ENCODE data around the gene RNU6-1. TPM values are rescaled to one million over a fixed set of nuclear protein-coding genes. Genes with fewer than 3 reads are reported as not detected.
A peak's percentile ranks its signal among the peaks of the same experiment; 100 is the strongest.

The RNU6-1 gene
- total RNA-seq, 1 experiment from 2014 or later: not detected

GRCh38 chr15:67840749-67841512 is 1.1 kb upstream of the RNU6-1 start:
- H3K4me3 Mint-ChIP-seq (ENCODE audit: low read depth, unreplicated experiment): peak overlapping the region; percentile 79
- no peak for TF ChIP-seq CTCF (IDR thresholded peaks at IDR 0.05; ENCODE audit: unreplicated experiment)
- H3K4me1 Mint-ChIP-seq (ENCODE audit: low read depth, unreplicated experiment): peaks cover 8% of the 10 kb centered on the region
- peaks cover 22% of the 10 kb centered on the region for H3K27me3 Mint-ChIP-seq (ENCODE audit: unreplicated experiment)
- H3K36me3 Mint-ChIP-seq (ENCODE audit: insufficient read depth, unreplicated experiment): peaks cover 26% of the 10 kb centered on the region
- BruUV-seq (replicated peaks): no TSS peak
- CTCF ChIA-PET: interaction anchor here (0.6 to 1.0 kb wide), 7 partner anchors 35 to 1437 kb away, joined by 3 to 12 read pairs (median 4); no protein-coding TSS in a partner anchor
- intact Hi-C loops (cut with micrococcal nuclease; ENCODE audit: unreplicated experiment): no loop called here
- H3K9me3 Mint-ChIP-seq (ENCODE audit: low read depth, unreplicated experiment): no peaks in the 10 kb centered on the region
- DNase-seq: no peak
- peak overlapping the region; percentile 99 for H3K27ac Mint-ChIP-seq (ENCODE audit: unreplicated experiment)

- Mint-ChIP-seq H3K27me3 (ENCODE audit: unreplicated experiment) (peaks cover 36% of the 10 kb centered on the region), H3K4me3 (ENCODE audit: low read depth, unreplicated experiment) (peak overlapping the region; percentile 79), H3K4me1 (ENCODE audit: low read depth, unreplicated experiment) (peaks cover 21% of the 10 kb centered on the region), H3K27ac (ENCODE audit: unreplicated experiment) (peak overlapping the region; percentile 99), H3K36me3 (ENCODE audit: insufficient read depth, unreplicated experiment) (peaks cover 37% of the 10 kb centered on the region), H3K9me3 (ENCODE audit: low read depth, unreplicated experiment) (no peaks in the 10 kb centered on the region)
- DNase-seq: no peak
- no peak for TF ChIP-seq CTCF (IDR thresholded peaks at IDR 0.05; ENCODE audit: unreplicated experiment)
- BruUV-seq (replicated peaks): no TSS peak
- CTCF ChIA-PET: interaction anchor here (0.6 to 1.2 kb wide), 4 partner anchors 31 to 1738 kb away, joined by 3 to 5 read pairs (median 4); no protein-coding TSS in a partner anchor
- intact Hi-C loops (cut with micrococcal nuclease; ENCODE audit: unreplicated experiment): loop anchor here (5.0 to 10.0 kb wide), 4 partner anchors 455 to 895 kb away; no protein-coding TSS in a partner anchor
These were observed 331 bp downstream of the RNU6-1 start for GRCh38 chr15:67839499-67839928.

GRCh38 chr15:67838789-67839332 is 984 bp downstream of the RNU6-1 start:
- Mint-ChIP-seq H3K27me3 (ENCODE audit: unreplicated experiment) (peaks cover 43% of the 10 kb centered on the region), H3K27ac (ENCODE audit: unreplicated experiment) (peak overlapping the region; percentile 99), H3K4me1 (ENCODE audit: low read depth, unreplicated experiment) (peaks cover 28% of the 10 kb centered on the region), H3K9me3 (ENCODE audit: low read depth, unreplicated experiment) (no peaks in the 10 kb centered on the region), H3K4me3 (ENCODE audit: low read depth, unreplicated experiment) (peak overlapping the region; percentile 79), H3K36me3 (ENCODE audit: insufficient read depth, unreplicated experiment) (peaks cover 39% of the 10 kb centered on the region)
- no peak for TF ChIP-seq CTCF (IDR thresholded peaks at IDR 0.05; ENCODE audit: unreplicated experiment)
- intact Hi-C loops (cut with micrococcal nuclease; ENCODE audit: unreplicated experiment): loop anchor here (5.0 to 10.0 kb wide), 4 partner anchors 454 to 894 kb away; no protein-coding TSS in a partner anchor
- DNase-seq: peak; percentile 83
- BruUV-seq (replicated peaks): no TSS peak
- CTCF ChIA-PET: interaction anchor here (0.5 to 1.2 kb wide), 2 partner anchors 382 to 404 kb away, joined by 3 to 5 read pairs; no protein-coding TSS in a partner anchor

- Mint-ChIP-seq H3K27me3 (ENCODE audit: unreplicated experiment) (peaks cover 58% of the 10 kb centered on the region), H3K4me1 (ENCODE audit: low read depth, unreplicated experiment) (peaks cover 38% of the 10 kb centered on the region), H3K4me3 (ENCODE audit: low read depth, unreplicated experiment) (no peak overlapping the region), H3K27ac (ENCODE audit: unreplicated experiment) (no peak overlapping the region), H3K36me3 (ENCODE audit: insufficient read depth, unreplicated experiment) (peaks cover 39% of the 10 kb centered on the region), H3K9me3 (ENCODE audit: low read depth, unreplicated experiment) (no peaks in the 10 kb centered on the region)
- no TSS peak for BruUV-seq (replicated peaks)
- DNase-seq: no peak
- no peak for TF ChIP-seq CTCF (IDR thresholded peaks at IDR 0.05; ENCODE audit: unreplicated experiment)
- intact Hi-C loops (cut with micrococcal nuclease; ENCODE audit: unreplicated experiment): loop anchor here (5.0 to 10.0 kb wide), 4 partner anchors 452 to 892 kb away; no protein-coding TSS in a partner anchor
- CTCF ChIA-PET: no interaction called here
These were observed 2.9 kb downstream of the RNU6-1 start for GRCh38 chr15:67836955-67837354.

Data from Calu3 (cell line).